Neural cell (in vitro differentiated cells): ENCODE data around the gene ANKS1A. TPM values are rescaled to one million over a fixed set of nuclear protein-coding genes. Genes with fewer than 3 reads are reported as not detected.
"Not testable (repeated sequence)": the region's sequence is repeated elsewhere in the genome, so short reads cannot be mapped to it uniquely, and the experiment has no call there.

Source experiments
- H2AFZ ChIP-seq: fragments of 200-600, 300-800 bp; sonication (generic), shearing (Covaris generic); 2 replicates; pipeline ENCODE4 v1.6.0; 2014; ENCODE audit warnings: low read depth, mild to moderate bottlenecking, antibody characterized with exemption, low read length, moderate library complexity
- H3F3A ChIP-seq: fragments of 200-600 bp; shearing (Covaris generic); 2 replicates; pipeline ENCODE4 v1.6.1; 2016; ENCODE audit warnings: mild to moderate bottlenecking, moderate library complexity, mixed read lengths, antibody characterized with exemption, low read length; ENCODE audit not compliant: insufficient read depth, poor library complexity, severe bottlenecking
- H3K27ac ChIP-seq: fragments of 200-600, 300-800 bp; sonication (generic), shearing (Covaris generic); 2 replicates; pipeline ENCODE4 v1.5.1; 2014; ENCODE audit warnings: mild to moderate bottlenecking, low read length, moderate library complexity
- H3K27me3 ChIP-seq: fragments of 300-800, 200-600 bp; sonication (generic), shearing (Covaris generic); 2 replicates; pipeline ENCODE4 v1.6.0; 2014; ENCODE audit warnings: mild to moderate bottlenecking, low read depth, low read length, moderate library complexity; ENCODE audit not compliant: insufficient read depth
- H3K36me3 ChIP-seq: fragments of 300-800, 200-600 bp; sonication (generic), shearing (Covaris generic); 2 replicates; pipeline ENCODE4 v1.5.1; 2014; ENCODE audit warnings: mild to moderate bottlenecking, antibody characterized with exemption, low read length, moderate library complexity; ENCODE audit not compliant: insufficient read depth
- H3K4me2 ChIP-seq: fragments of 300-800, 200-600 bp; sonication (generic), shearing (Covaris generic); 2 replicates; pipeline ENCODE4 v1.6.0; 2014; ENCODE audit warnings: mild to moderate bottlenecking, low read length
- H3K4me3 ChIP-seq: fragments of 300-800, 200-600 bp; sonication (generic), shearing (Covaris generic); 2 replicates; pipeline ENCODE4 v1.5.1; 2014; ENCODE audit warnings: mild to moderate bottlenecking, low read length, moderate library complexity
- H3K79me2 ChIP-seq: fragments of 200-600 bp; shearing (Covaris generic); replicated peaks from 2 replicates; pipeline ENCODE4 v1.6.0; 2014; ENCODE audit warnings: mild to moderate bottlenecking, low read length, moderate library complexity; ENCODE audit not compliant: insufficient read depth
- H3K9ac ChIP-seq: fragments of 300-800, 200-600 bp; sonication (generic), shearing (Covaris generic); 2 replicates; pipeline ENCODE4 v1.6.1; 2016; ENCODE audit warnings: mild to moderate bottlenecking, low read length, mixed read lengths
- H3K9me2 ChIP-seq: fragments of 200-600 bp; shearing (Covaris generic); 2 replicates; pipeline ENCODE4 v1.6.1; 2016; ENCODE audit warnings: mild to moderate bottlenecking, low read length, mixed read lengths; ENCODE audit not compliant: insufficient read depth
- H3K9me3 ChIP-seq: fragments of 200-600, 300-800 bp; sonication (generic), shearing (Covaris generic); 2 replicates; pipeline ENCODE4 v1.6.1; 2016; ENCODE audit warnings: mild to moderate bottlenecking, mixed run types, low read length, moderate library complexity, mixed read lengths
- H4K20me1 ChIP-seq: fragments of 200-600 bp; shearing (Covaris generic); 2 replicates; pipeline ENCODE4 v1.6.1; 2016; ENCODE audit warnings: mild to moderate bottlenecking, mixed run types; ENCODE audit not compliant: insufficient read depth
- EP300 ChIP-seq: fragments of 450-650 bp; conservative IDR thresholded peaks from 2 replicates; pipeline ENCODE4 v1.6.1; 2014; ENCODE audit warnings: antibody characterized with exemption, mild to moderate bottlenecking, moderate library complexity; ENCODE audit not compliant: poor library complexity, severe bottlenecking
- EZH2 ChIP-seq: fragments of 200-600, 300-800 bp; shearing (Covaris generic), sonication (generic); IDR thresholded peaks from 2 replicates; pipeline ENCODE4 v1.6.1; 2014; ENCODE audit warnings: antibody characterized with exemption, low read length, borderline replicate concordance, mild to moderate bottlenecking; ENCODE audit not compliant: insufficient read depth, poor library complexity, severe bottlenecking
- MXI1 ChIP-seq: fragments of 450-650 bp; conservative IDR thresholded peaks from 2 replicates; pipeline ENCODE4 v1.6.1; 2014; ENCODE audit warnings: antibody characterized with exemption, mild to moderate bottlenecking; ENCODE audit not compliant: poor library complexity, severe bottlenecking
- POLR2AphosphoS5 ChIP-seq: IDR thresholded peaks from 2 replicates; pipeline ENCODE4 v1.6.1; 2012
- RAD21 ChIP-seq: fragments of 450-650 bp; conservative IDR thresholded peaks from 2 replicates; pipeline ENCODE4 v1.6.1; 2014; ENCODE audit warnings: antibody characterized with exemption, mild to moderate bottlenecking, moderate library complexity
- REST ChIP-seq: IDR thresholded peaks from 2 replicates; pipeline ENCODE4 v1.6.1; 2012; ENCODE audit warnings: borderline replicate concordance
- SMC3 ChIP-seq: fragments of 450-650 bp; conservative IDR thresholded peaks from 2 replicates; pipeline ENCODE4 v1.6.1; 2014; ENCODE audit warnings: antibody characterized with exemption, mild to moderate bottlenecking, moderate library complexity; ENCODE audit not compliant: poor library complexity
- TAF1 ChIP-seq: IDR thresholded peaks from 2 replicates; pipeline ENCODE4 v1.6.1; 2012; ENCODE audit warnings: low read depth
- polyA plus RNA-seq: library from polyadenylated mRNA; depleted of rRNA; stranded (reverse); fragments of >200 nt; gene quantifications from 2 replicates; pipeline ENCODE4 v1.2.3, GENCODE V29; 2014
- TF ChIP-seq, protein P1 (sequence below): fragments of 450-650 bp; IDR thresholded peaks from 2 replicates; pipeline ENCODE4 v1.5.1; 2014; ENCODE audit warnings: antibody characterized with exemption, mild to moderate bottlenecking, moderate library complexity; ENCODE audit not compliant: poor library complexity, severe bottlenecking

The ANKS1A gene
- polyA plus RNA-seq, 1 donor from 2014 or later = 22.6 TPM

GRCh38 chr6:34897716-34898115 lies 8.7 kb downstream of the ANKS1A start:
- peaks cover 23% of the 10 kb centered on the region for H3K79me2 ChIP-seq

DNA sequence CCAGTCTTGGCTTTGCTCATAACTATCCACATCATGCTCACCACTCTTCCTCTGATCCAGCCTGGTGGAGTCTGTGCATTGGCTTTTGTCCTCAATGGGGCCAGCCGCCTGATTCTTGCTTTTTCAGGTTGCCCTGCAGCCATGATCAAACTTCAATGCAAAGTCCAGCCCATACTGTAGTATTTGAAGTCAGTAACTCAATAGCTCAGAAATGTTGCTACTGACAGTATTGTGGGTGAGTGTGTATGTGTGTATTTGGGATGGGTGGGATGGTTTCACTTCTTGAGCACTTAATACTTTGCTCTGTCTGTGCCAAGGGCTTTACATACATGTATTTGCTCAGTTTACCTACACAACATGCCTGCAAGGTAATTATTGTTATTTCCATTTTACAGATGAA lies 10.7 kb downstream of the ANKS1A start:
- H4K20me1 ChIP-seq, H3K27me3 ChIP-seq, H2AFZ ChIP-seq, H3F3A ChIP-seq, H3K9me3 ChIP-seq, H3K4me3 ChIP-seq, H3K4me2 ChIP-seq, H3K9me2 ChIP-seq, H3K36me3 ChIP-seq, H3K27ac ChIP-seq, H3K9ac ChIP-seq: not testable (repeated sequence)
- peaks cover 15% of the 10 kb centered on the region for H3K79me2 ChIP-seq

More at GRCh38 chr6:34897716-34898115, 8.7 kb downstream of the ANKS1A start:
- H4K20me1 ChIP-seq = no peaks in the 10 kb centered on the region
- no peaks in the 10 kb centered on the region for H3F3A ChIP-seq
- H3K9ac ChIP-seq = no peak overlapping the region
- H2AFZ ChIP-seq = no peak overlapping the region
- no peaks in the 10 kb centered on the region for H3K9me3 ChIP-seq
- no peak overlapping the region for H3K4me2 ChIP-seq
- no peaks in the 10 kb centered on the region for H3K9me2 ChIP-seq
- TF ChIP-seq MXI1 (no peak), RAD21 (no peak), EZH2 (no peak), TAF1 (no peak), SMC3 (no peak), POLR2AphosphoS5 (no peak), REST (no peak), EP300 (no peak)
- TF ChIP-seq, protein P1, sequence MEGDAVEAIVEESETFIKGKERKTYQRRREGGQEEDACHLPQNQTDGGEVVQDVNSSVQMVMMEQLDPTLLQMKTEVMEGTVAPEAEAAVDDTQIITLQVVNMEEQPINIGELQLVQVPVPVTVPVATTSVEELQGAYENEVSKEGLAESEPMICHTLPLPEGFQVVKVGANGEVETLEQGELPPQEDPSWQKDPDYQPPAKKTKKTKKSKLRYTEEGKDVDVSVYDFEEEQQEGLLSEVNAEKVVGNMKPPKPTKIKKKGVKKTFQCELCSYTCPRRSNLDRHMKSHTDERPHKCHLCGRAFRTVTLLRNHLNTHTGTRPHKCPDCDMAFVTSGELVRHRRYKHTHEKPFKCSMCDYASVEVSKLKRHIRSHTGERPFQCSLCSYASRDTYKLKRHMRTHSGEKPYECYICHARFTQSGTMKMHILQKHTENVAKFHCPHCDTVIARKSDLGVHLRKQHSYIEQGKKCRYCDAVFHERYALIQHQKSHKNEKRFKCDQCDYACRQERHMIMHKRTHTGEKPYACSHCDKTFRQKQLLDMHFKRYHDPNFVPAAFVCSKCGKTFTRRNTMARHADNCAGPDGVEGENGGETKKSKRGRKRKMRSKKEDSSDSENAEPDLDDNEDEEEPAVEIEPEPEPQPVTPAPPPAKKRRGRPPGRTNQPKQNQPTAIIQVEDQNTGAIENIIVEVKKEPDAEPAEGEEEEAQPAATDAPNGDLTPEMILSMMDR = no peak
- H3K27me3 ChIP-seq = no peaks in the 10 kb centered on the region
- no peak overlapping the region for H3K27ac ChIP-seq
- no peak overlapping the region for H3K4me3 ChIP-seq
- H3K36me3 ChIP-seq = no peaks in the 10 kb centered on the region
